WTC11 (cell line): ENCODE measurements around the gene PLPPR3. TPM values are rescaled to one million over a fixed set of nuclear protein-coding genes. Genes with fewer than 3 reads are reported as not detected.

ENCODE experiments used
- ATAC-seq: fragments of 200-7000 bp; cut with Tn5 transposase; 2 replicates; pipeline ENCODE4 v1.10.0; 2021; ENCODE audit warnings: mild to moderate bottlenecking, moderate library complexity
- CTCF ChIA-PET: fragments of 300-600 bp; sonication (Branson Sonifier 250); formaldehyde crosslinking; loops from one replicate; lab custom pipeline; 2021; ENCODE audit warnings: antibody characterized with exemption; lab: Charles Lee
- POLR2A ChIA-PET: fragments of 350-600 bp; sonication (Branson Sonifier 250); formaldehyde crosslinking; loops from one replicate; lab custom pipeline; 2021; ENCODE audit warnings: antibody characterized with exemption; lab: Charles Lee
- DNase-seq: peaks from one replicate; pipeline ENCODE4 v3.0.0; 2021; ENCODE audit warnings: low spot score
- H3K27ac Mint-ChIP-seq: 2 replicates; pipeline ENCODE4 v1.8.0; 2021; ENCODE audit warnings: mixed read lengths
- H3K27me3 Mint-ChIP-seq: 2 replicates; pipeline ENCODE4 v1.8.0; 2021; ENCODE audit warnings: low read depth, mild to moderate bottlenecking, moderate library complexity, mixed read lengths
- H3K36me3 Mint-ChIP-seq: 2 replicates; pipeline ENCODE4 v1.8.0; 2021; ENCODE audit warnings: mixed read lengths
- H3K4me1 Mint-ChIP-seq: 2 replicates; pipeline ENCODE4 v1.8.0; 2022; ENCODE audit warnings: mixed read lengths
- H3K4me3 Mint-ChIP-seq: 2 replicates; pipeline ENCODE4 v1.8.0; 2021; ENCODE audit warnings: mild to moderate bottlenecking, moderate library complexity, mixed read lengths
- H3K9me3 Mint-ChIP-seq: 2 replicates; pipeline ENCODE4 v1.8.0; 2021; ENCODE audit warnings: mixed read lengths
- CBFB ChIP-seq: sonication (generic); formaldehyde crosslinking; IDR thresholded peaks from 2 replicates; pipeline ENCODE4 v1.8.1; 2022; ENCODE audit warnings: mild to moderate bottlenecking, low read depth, missing genetic modification reagents
- CREB1 ChIP-seq: sonication (generic); formaldehyde crosslinking; IDR thresholded peaks from 2 replicates; pipeline ENCODE4 v1.8.0; 2023; ENCODE audit warnings: mild to moderate bottlenecking, missing genetic modification reagents
- E2F1 ChIP-seq: sonication (generic); formaldehyde crosslinking; IDR thresholded peaks from 2 replicates; pipeline ENCODE4 v1.8.0; 2022; ENCODE audit warnings: mild to moderate bottlenecking, missing genetic modification reagents
- ETV6 ChIP-seq: sonication (generic); formaldehyde crosslinking; IDR thresholded peaks from 2 replicates; pipeline ENCODE4 v1.8.1; 2022; ENCODE audit warnings: mild to moderate bottlenecking, missing genetic modification reagents
- FOXK1 ChIP-seq: sonication (generic); formaldehyde crosslinking; IDR thresholded peaks from 2 replicates; pipeline ENCODE4 v1.8.0; 2022; ENCODE audit warnings: mild to moderate bottlenecking, moderate library complexity, missing genetic modification reagents
- GTF2I ChIP-seq: fragments of 250-450 bp; sonication (Bioruptor Pico); conservative IDR thresholded peaks from 2 replicates; pipeline ENCODE4 v1.4.0; 2021; ENCODE audit warnings: mild to moderate bottlenecking
- IRF1 ChIP-seq: sonication (generic); formaldehyde crosslinking; IDR thresholded peaks from 2 replicates; pipeline ENCODE4 v1.8.0; 2023; ENCODE audit warnings: missing genetic modification reagents
- NFATC4 ChIP-seq: fragments of 250-450 bp; sonication (Bioruptor Pico); IDR thresholded peaks from 2 replicates; pipeline ENCODE4 v1.9.0; 2021; ENCODE audit warnings: mild to moderate bottlenecking
- NR1H2 ChIP-seq: sonication (generic); formaldehyde crosslinking; IDR thresholded peaks from 2 replicates; pipeline ENCODE4 v1.9.0; 2021; ENCODE audit warnings: mild to moderate bottlenecking, moderate library complexity, missing genetic modification reagents
- OVOL2 ChIP-seq: fragments of 250-450 bp; sonication (Bioruptor Pico); IDR thresholded peaks from 2 replicates; pipeline ENCODE4 v1.9.0; 2021; ENCODE audit warnings: mild to moderate bottlenecking, borderline replicate concordance
- RELA ChIP-seq: sonication (generic); formaldehyde crosslinking; IDR thresholded peaks from 2 replicates; pipeline ENCODE4 v1.8.1; 2022; ENCODE audit warnings: missing genetic modification reagents, mild to moderate bottlenecking, borderline replicate concordance
- RORB ChIP-seq: fragments of 250-450 bp; sonication (Bioruptor Pico); IDR thresholded peaks from 2 replicates; pipeline ENCODE4 v1.9.0; 2021; ENCODE audit warnings: mild to moderate bottlenecking
- STAT6 ChIP-seq: sonication (generic); formaldehyde crosslinking; conservative IDR thresholded peaks from 2 replicates; pipeline ENCODE4 v1.8.1; 2023; ENCODE audit warnings: mild to moderate bottlenecking, low read depth, missing genetic modification reagents, moderate library complexity
- ZNF121 ChIP-seq: sonication (generic); formaldehyde crosslinking; IDR thresholded peaks from 2 replicates; pipeline ENCODE4 v1.8.0; 2023; ENCODE audit warnings: missing genetic modification reagents
- ZNF219 ChIP-seq: sonication (generic); formaldehyde crosslinking; IDR thresholded peaks from 2 replicates; pipeline ENCODE4 v1.8.0; 2023; ENCODE audit warnings: missing genetic modification reagents, mild to moderate bottlenecking, borderline replicate concordance
- ZNF423 ChIP-seq: fragments of 250-450 bp; sonication (Bioruptor Pico); IDR thresholded peaks from 2 replicates; pipeline ENCODE4 v2.1.2; 2022; ENCODE audit warnings: mild to moderate bottlenecking, moderate library complexity
- ZNF425 ChIP-seq: fragments of 250-450 bp; sonication (Bioruptor Pico); conservative IDR thresholded peaks from 2 replicates; pipeline ENCODE4 v1.9.0; 2021; ENCODE audit warnings: mild to moderate bottlenecking
- ZNF671 ChIP-seq: fragments of 250-450 bp; sonication (Bioruptor Pico); IDR thresholded peaks from 2 replicates; pipeline ENCODE4 v1.8.0; 2021; ENCODE audit warnings: mild to moderate bottlenecking
- total RNA-seq: library from RNA; stranded (reverse); gene quantifications from 3 replicates; pipeline ENCODE4 v1.2.3, GENCODE V29; 2021
- TF ChIP-seq, protein P1 (sequence below): sonication (generic); formaldehyde crosslinking; IDR thresholded peaks from 2 replicates; pipeline ENCODE4 v1.8.0; 2023; ENCODE audit warnings: mild to moderate bottlenecking, missing genetic modification reagents
- TF ChIP-seq, protein P2 (sequence below): fragments of 200-600 bp; IDR thresholded peaks from 2 replicates; pipeline ENCODE4 v1.8.0; 2022; ENCODE audit warnings: antibody characterized with exemption
- TF ChIP-seq, protein P3 (sequence below): sonication (generic); formaldehyde crosslinking; IDR thresholded peaks from 2 replicates; pipeline ENCODE4 v1.8.1; 2022; ENCODE audit warnings: low read depth, mild to moderate bottlenecking, moderate library complexity, missing genetic modification reagents, borderline replicate concordance

PLPPR3 gene
- total RNA-seq, 1 experiment from 2014 or later = 60.6 TPM

DNA sequence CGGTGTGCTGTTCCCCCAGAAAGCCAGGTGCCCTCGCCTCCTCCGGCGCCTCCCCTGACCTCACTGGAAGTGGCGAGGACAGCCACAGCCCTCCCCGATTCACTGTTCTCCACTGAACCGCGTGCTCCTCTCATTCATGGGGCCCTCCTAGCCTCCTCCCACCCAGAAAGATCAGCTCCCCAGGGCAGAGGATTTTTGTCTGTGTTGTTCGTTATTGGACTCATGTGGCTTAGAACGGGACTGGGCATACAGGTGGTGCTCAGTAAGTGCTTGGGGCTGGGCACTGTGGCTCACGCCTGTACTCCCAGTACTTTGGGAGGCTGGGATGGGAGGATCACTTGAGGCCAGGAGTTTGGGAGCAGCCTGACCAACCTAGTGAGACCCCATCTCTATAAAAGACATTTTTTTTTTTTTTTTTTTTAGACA lies 22.8 kb upstream of the PLPPR3 start:
- POLR2A ChIA-PET = no interaction called here
- ATAC-seq (peak; percentile 22; the same call in 1 of the 2 replicates), DNase-seq (no peak)
- Mint-ChIP-seq H3K27me3 (peaks cover 42% of the 10 kb centered on the region), H3K27ac (no peak overlapping the region), H3K4me3 (peak overlapping the region; percentile 52), H3K36me3 (no peaks in the 10 kb centered on the region), H3K4me1 (no peaks in the 10 kb centered on the region), H3K9me3 (peaks cover 4% of the 10 kb centered on the region)
- CTCF ChIA-PET = interaction anchor here (0.7 kb wide), 1 partner anchor 981 kb away, joined by 6 read pairs; no protein-coding TSS in a partner anchor
- no peak for TF ChIP-seq NFATC4
- TF ChIP-seq ZNF121 (CRISPR knock-in tag) = peak; percentile 92
- TF ChIP-seq GTF2I (CRISPR knock-in tag) = peak; percentile 12; the same call in 1 of the 2 replicates
- TF ChIP-seq, all 79 proteins: peak for 2

- ATAC-seq (no peak; the same call in 1 of the 2 replicates), DNase-seq (no peak)
- ChIA-PET CTCF (interaction anchor here (1.1 kb wide), 1 partner anchor 13 kb away, joined by 6 read pairs; no protein-coding TSS in a partner anchor), POLR2A (no interaction called here)
- no peaks in the 10 kb centered on the region for H3K36me3 Mint-ChIP-seq
- H3K9me3 Mint-ChIP-seq = peaks cover 4% of the 10 kb centered on the region
- peak overlapping the region; percentile 52 for H3K4me3 Mint-ChIP-seq
- no peak overlapping the region for H3K27ac Mint-ChIP-seq
- H3K4me1 Mint-ChIP-seq = no peaks in the 10 kb centered on the region
- peaks cover 42% of the 10 kb centered on the region for H3K27me3 Mint-ChIP-seq
- no peak for TF ChIP-seq CREB1 (CRISPR knock-in tag)
- no peak for TF ChIP-seq E2F1 (CRISPR knock-in tag)
- TF ChIP-seq ZNF425 (CRISPR knock-in tag) = no peak
- TF ChIP-seq NFATC4 = no peak
- no peak for TF ChIP-seq STAT6 (CRISPR knock-in tag)
- TF ChIP-seq CBFB (CRISPR knock-in tag) = no peak
- TF ChIP-seq, protein P1, sequence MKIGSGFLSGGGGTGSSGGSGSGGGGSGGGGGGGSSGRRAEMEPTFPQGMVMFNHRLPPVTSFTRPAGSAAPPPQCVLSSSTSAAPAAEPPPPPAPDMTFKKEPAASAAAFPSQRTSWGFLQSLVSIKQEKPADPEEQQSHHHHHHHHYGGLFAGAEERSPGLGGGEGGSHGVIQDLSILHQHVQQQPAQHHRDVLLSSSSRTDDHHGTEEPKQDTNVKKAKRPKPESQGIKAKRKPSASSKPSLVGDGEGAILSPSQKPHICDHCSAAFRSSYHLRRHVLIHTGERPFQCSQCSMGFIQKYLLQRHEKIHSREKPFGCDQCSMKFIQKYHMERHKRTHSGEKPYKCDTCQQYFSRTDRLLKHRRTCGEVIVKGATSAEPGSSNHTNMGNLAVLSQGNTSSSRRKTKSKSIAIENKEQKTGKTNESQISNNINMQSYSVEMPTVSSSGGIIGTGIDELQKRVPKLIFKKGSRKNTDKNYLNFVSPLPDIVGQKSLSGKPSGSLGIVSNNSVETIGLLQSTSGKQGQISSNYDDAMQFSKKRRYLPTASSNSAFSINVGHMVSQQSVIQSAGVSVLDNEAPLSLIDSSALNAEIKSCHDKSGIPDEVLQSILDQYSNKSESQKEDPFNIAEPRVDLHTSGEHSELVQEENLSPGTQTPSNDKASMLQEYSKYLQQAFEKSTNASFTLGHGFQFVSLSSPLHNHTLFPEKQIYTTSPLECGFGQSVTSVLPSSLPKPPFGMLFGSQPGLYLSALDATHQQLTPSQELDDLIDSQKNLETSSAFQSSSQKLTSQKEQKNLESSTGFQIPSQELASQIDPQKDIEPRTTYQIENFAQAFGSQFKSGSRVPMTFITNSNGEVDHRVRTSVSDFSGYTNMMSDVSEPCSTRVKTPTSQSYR (CRISPR knock-in tag) = no peak
- TF ChIP-seq ZNF671 = no peak
- TF ChIP-seq, protein P2, sequence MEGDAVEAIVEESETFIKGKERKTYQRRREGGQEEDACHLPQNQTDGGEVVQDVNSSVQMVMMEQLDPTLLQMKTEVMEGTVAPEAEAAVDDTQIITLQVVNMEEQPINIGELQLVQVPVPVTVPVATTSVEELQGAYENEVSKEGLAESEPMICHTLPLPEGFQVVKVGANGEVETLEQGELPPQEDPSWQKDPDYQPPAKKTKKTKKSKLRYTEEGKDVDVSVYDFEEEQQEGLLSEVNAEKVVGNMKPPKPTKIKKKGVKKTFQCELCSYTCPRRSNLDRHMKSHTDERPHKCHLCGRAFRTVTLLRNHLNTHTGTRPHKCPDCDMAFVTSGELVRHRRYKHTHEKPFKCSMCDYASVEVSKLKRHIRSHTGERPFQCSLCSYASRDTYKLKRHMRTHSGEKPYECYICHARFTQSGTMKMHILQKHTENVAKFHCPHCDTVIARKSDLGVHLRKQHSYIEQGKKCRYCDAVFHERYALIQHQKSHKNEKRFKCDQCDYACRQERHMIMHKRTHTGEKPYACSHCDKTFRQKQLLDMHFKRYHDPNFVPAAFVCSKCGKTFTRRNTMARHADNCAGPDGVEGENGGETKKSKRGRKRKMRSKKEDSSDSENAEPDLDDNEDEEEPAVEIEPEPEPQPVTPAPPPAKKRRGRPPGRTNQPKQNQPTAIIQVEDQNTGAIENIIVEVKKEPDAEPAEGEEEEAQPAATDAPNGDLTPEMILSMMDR = no peak
- TF ChIP-seq ZNF219 = no peak
- TF ChIP-seq ZNF423 (CRISPR knock-in tag) = no peak
- no peak for TF ChIP-seq IRF1
- TF ChIP-seq NR1H2 (CRISPR knock-in tag) = no peak
- TF ChIP-seq, protein P3, sequence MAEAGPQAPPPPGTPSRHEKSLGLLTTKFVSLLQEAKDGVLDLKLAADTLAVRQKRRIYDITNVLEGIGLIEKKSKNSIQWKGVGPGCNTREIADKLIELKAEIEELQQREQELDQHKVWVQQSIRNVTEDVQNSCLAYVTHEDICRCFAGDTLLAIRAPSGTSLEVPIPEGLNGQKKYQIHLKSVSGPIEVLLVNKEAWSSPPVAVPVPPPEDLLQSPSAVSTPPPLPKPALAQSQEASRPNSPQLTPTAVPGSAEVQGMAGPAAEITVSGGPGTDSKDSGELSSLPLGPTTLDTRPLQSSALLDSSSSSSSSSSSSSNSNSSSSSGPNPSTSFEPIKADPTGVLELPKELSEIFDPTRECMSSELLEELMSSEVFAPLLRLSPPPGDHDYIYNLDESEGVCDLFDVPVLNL (CRISPR knock-in tag) = no peak
- TF ChIP-seq FOXK1 = no peak
- TF ChIP-seq ETV6 (CRISPR knock-in tag) = no peak
- TF ChIP-seq OVOL2 (CRISPR knock-in tag) = no peak
- TF ChIP-seq RELA (CRISPR knock-in tag) = no peak
- no peak for TF ChIP-seq RORB (CRISPR knock-in tag)
Observed at GRCh38 chr19:843836-844545, 22.2 kb upstream of the PLPPR3 start.
